ENCODE results near the gene IGF2BP2.

- TF ChIP-seq POLR2A (IDR thresholded peaks at IDR 0.05): no peak
- TF ChIP-seq, protein P1, sequence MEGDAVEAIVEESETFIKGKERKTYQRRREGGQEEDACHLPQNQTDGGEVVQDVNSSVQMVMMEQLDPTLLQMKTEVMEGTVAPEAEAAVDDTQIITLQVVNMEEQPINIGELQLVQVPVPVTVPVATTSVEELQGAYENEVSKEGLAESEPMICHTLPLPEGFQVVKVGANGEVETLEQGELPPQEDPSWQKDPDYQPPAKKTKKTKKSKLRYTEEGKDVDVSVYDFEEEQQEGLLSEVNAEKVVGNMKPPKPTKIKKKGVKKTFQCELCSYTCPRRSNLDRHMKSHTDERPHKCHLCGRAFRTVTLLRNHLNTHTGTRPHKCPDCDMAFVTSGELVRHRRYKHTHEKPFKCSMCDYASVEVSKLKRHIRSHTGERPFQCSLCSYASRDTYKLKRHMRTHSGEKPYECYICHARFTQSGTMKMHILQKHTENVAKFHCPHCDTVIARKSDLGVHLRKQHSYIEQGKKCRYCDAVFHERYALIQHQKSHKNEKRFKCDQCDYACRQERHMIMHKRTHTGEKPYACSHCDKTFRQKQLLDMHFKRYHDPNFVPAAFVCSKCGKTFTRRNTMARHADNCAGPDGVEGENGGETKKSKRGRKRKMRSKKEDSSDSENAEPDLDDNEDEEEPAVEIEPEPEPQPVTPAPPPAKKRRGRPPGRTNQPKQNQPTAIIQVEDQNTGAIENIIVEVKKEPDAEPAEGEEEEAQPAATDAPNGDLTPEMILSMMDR (IDR thresholded peaks at IDR 0.05): no peak
Observed at GRCh38 chr3:185726254-185726967, 98.4 kb downstream of the IGF2BP2 start.
